Stimulated activated naive B cell treated with anti-CD40 and anti-IgM and Interleukin-4, amounts not matched to agents 10 μg/mL and 1 μg/mL and 100 μg/mL, for 72 hours (primary cell): ENCODE data around the gene PRPH.
"Not testable (repeated sequence)": the region's sequence is repeated elsewhere in the genome, so short reads cannot be mapped to it uniquely, and the experiment has no call there.

Experiments used
- ATAC-seq, 2 donors: fragments of 150-1000 bp; cut with Tn5 transposase; replicated peaks; 2 replicates each; pipeline ENCODE4 v1.10.0; 2021; ENCODE audit warnings: moderate library complexity in 1 of 2
- DNase-seq: peaks from one replicate; pipeline ENCODE4 v3.0.0; 2021
- H3K27ac Mint-ChIP-seq: one replicate; pipeline ENCODE4 v1.8.0; 2022; ENCODE audit warnings: mild to moderate bottlenecking, mixed read lengths
- H3K27me3 Mint-ChIP-seq, 2 donors: one replicate each; pipeline ENCODE4 v1.8.0; 2022; ENCODE audit warnings: mixed read lengths in 2 of 2
- H3K36me3 Mint-ChIP-seq, 2 donors: one replicate each; pipeline ENCODE4 v1.8.0; 2022; ENCODE audit warnings: mixed read lengths in 2 of 2, mild to moderate bottlenecking in 1 of 2
- H3K4me1 Mint-ChIP-seq, 2 donors: one replicate each; pipeline ENCODE4 v1.8.0; 2022; ENCODE audit warnings: mixed read lengths in 2 of 2, mild to moderate bottlenecking in 1 of 2
- H3K4me3 Mint-ChIP-seq, 2 donors: one replicate each; pipeline ENCODE4 v1.8.0; 2022; ENCODE audit warnings: mild to moderate bottlenecking in 2 of 2, mixed read lengths in 2 of 2, moderate library complexity in 1 of 2
- H3K9me3 Mint-ChIP-seq, 2 donors: one replicate each; pipeline ENCODE4 v1.8.0; 2022; ENCODE audit warnings: mixed read lengths in 2 of 2, mild to moderate bottlenecking in 1 of 2

The PRPH gene

GRCh38 chr12:49264873-49265792 is 29.8 kb upstream of the PRPH start, which contains the start of gene TUBA1C:
Gene TUBA1C (plus strand): TSS chr12:49265082. CDS start chr12:49265182, 100 bp downstream.
- Mint-ChIP-seq H3K27me3 (no peaks in the 10 kb centered on the region), H3K9me3 (peaks cover 0 to 4% of the 10 kb centered on the region in 2 donors), H3K36me3 (peaks cover 8 to 32% of the 10 kb centered on the region in 2 donors), H3K4me1 (peaks cover 13 to 46% of the 10 kb centered on the region in 2 donors), H3K4me3 (peak within 1 kb of the TSS; percentile 91 to 94), H3K27ac (peak within 1 kb of the TSS; percentile 97)
- DNase-seq (peak; percentile 92), ATAC-seq (peak; percentile 90 to 94)

GRCh38 chr12:49269191-49269590 is 25.8 kb upstream of the PRPH start:
- not testable (repeated sequence) for H3K27ac Mint-ChIP-seq, H3K9me3 Mint-ChIP-seq, DNase-seq, H3K27me3 Mint-ChIP-seq, ATAC-seq
- H3K4me3 Mint-ChIP-seq: peak overlapping the region in 1 of 2 donors; percentile 8
- peaks cover 14 to 47% of the 10 kb centered on the region in 2 donors for H3K36me3 Mint-ChIP-seq
- H3K4me1 Mint-ChIP-seq: peaks cover 8 to 33% of the 10 kb centered on the region in 2 donors

GRCh38 chr12:49272790-49273725 is 21.9 kb upstream of the PRPH start:
- ATAC-seq: no peak
- DNase-seq: no peak
- Mint-ChIP-seq H3K36me3 (peaks cover 16 to 38% of the 10 kb centered on the region in 2 donors), H3K4me3 (no peak overlapping the region), H3K27me3 (no peaks in the 10 kb centered on the region), H3K27ac (no peak overlapping the region), H3K4me1 (peaks cover 4 to 6% of the 10 kb centered on the region in 2 donors), H3K9me3 (no peaks in the 10 kb centered on the region)

DNA sequence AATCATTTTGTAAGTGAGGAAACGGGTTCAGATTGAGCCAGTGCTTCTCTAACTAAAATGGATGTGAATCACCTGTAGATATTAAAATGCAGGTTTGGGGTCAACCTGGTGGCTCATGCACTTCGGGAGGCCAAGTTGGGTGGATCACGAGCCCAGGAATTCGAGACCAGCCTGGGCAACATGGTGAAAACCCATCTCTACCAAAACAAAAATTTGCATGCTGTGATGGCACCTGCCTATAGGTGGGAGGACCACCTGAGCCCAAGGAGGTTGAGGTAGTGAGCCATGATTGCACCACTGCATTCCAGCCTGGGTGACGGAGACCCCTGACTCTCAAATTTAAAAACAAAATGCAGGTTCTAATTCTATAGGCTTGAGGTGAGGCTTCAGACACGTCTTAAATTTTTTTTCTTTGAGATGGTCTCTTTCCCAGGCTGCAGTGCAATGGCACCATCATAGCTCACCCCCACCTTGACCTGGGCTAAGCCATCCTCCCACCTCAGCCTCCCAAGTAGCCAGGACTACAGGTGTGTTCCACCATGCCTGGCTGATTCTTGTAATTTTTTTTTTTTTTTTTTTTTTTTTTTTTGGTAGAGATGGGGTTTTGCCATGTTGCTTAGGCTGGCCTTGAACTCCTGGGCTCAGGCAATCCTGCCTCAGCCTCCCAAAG is 21.1 kb upstream of the PRPH start:
- Mint-ChIP-seq H3K27ac (peak overlapping the region; percentile 25), H3K27me3 (no peaks in the 10 kb centered on the region), H3K36me3 (peaks cover 13 to 35% of the 10 kb centered on the region in 2 donors), H3K4me3 (no peak overlapping the region), H3K4me1 (peaks cover 0 to 2% of the 10 kb centered on the region in 2 donors), H3K9me3 (no peaks in the 10 kb centered on the region)
- ATAC-seq: no peak
- DNase-seq: no peak

DNA sequence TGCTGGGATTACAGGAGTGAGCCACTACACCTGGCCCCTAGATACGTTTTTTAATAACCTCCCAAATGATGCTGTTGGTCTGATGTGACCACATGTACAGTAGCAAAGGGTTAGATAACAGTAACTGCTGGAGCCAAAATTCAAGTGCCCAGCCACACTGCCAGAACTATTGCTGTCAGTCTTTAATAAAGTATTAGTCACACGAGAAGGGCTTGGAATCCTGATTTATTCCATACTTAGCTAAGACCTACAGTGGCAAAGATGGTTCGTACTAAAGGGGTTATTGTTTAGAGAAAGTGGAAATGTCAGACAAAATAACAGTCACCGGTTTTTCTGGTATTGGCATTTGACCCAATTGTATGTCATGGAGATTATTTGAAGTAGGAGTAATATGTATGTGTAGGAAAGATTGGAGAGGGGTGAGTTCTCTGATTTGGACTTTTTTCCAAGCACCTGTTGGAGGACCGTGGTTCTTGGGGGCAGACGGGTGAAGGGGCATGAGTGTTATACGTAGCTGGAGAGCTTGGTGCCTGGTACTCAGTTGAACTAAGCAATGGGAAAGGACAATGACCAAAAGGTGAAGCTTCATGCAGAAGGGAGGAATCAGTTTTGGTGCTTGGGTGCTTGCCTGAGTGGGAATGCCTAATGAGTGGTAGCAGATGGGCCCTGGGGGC is 20.4 kb upstream of the PRPH start:
- Mint-ChIP-seq H3K4me3 (no peak overlapping the region), H3K36me3 (peaks cover 10 to 29% of the 10 kb centered on the region in 2 donors), H3K4me1 (peaks cover 0 to 2% of the 10 kb centered on the region in 2 donors), H3K27me3 (peaks cover 0 to 4% of the 10 kb centered on the region in 2 donors), H3K9me3 (no peaks in the 10 kb centered on the region), H3K27ac (no peak overlapping the region)
- ATAC-seq (no peak), DNase-seq (no peak)

DNA sequence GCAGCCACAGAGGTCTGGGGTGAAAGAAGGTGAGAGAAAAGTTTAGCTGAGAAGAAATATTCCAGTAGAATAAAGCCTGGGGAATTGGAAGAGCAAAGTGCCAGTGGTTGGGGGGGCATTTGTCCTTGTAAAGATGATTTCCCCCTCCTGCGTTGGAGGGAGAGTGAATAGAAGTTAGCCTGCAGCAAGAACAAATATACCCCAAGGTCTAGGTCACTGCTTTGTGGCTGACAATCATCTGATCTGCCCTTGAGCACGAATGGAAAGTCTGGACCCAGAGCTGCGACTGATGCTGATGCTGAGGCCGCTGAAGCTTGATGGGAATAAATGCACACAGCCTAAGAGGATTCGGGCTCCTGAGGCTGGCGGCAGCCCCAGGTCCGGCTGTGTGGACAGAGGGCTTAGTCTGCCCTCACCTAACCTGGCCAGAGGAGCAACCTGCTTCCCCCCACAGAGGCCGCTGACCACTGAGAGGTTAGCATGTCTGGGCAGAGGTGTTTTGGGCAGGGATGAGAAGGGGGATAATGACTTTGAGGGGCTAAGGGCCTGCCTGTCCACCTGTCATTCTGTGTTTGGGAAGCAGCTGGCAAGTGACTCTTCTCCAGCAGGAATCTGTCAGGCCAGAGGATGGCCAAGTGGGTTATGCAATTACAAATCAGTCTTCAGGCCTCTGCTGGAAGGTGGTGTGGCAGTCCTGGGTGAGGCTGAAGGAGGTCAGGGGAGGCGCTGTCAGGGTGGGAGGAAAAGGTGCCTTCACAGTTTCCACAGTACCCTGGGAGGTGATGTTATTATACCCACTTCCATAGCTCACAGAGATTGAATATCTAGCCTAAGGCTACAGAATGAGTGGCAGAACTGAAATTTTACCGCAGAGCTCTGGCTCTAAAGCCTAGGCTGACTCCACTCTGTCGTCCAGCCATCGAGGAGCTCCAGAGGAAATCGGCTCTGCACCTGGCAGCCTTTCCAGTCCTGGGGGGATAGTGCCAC is 18.4 kb upstream of the PRPH start:
- ATAC-seq (no peak), DNase-seq (no peak)
- peak overlapping the region; percentile 5 for H3K27ac Mint-ChIP-seq
- no peaks in the 10 kb centered on the region for H3K9me3 Mint-ChIP-seq
- no peak overlapping the region for H3K4me3 Mint-ChIP-seq
- H3K27me3 Mint-ChIP-seq: peaks cover 0 to 9% of the 10 kb centered on the region in 2 donors
- H3K4me1 Mint-ChIP-seq: peaks cover 0 to 2% of the 10 kb centered on the region in 2 donors
- H3K36me3 Mint-ChIP-seq: peaks cover 10 to 18% of the 10 kb centered on the region in 2 donors

- no peak for ATAC-seq
- peaks cover 7 to 9% of the 10 kb centered on the region in 2 donors for H3K27me3 Mint-ChIP-seq
- peaks cover 0 to 2% of the 10 kb centered on the region in 2 donors for H3K4me1 Mint-ChIP-seq
- peaks cover 10 to 18% of the 10 kb centered on the region in 2 donors for H3K36me3 Mint-ChIP-seq
- DNase-seq: no peak
- no peaks in the 10 kb centered on the region for H3K9me3 Mint-ChIP-seq
- H3K4me3 Mint-ChIP-seq: no peak overlapping the region
- no peak overlapping the region for H3K27ac Mint-ChIP-seq
Observed at GRCh38 chr12:49277466-49277865, 17.5 kb upstream of the PRPH start.

GRCh38 chr12:49279706-49280159 is 15.2 kb upstream of the PRPH start:
- no peak for ATAC-seq
- no peak for DNase-seq
- Mint-ChIP-seq H3K4me1 (no peaks in the 10 kb centered on the region), H3K9me3 (no peaks in the 10 kb centered on the region), H3K4me3 (no peak overlapping the region), H3K27me3 (peaks cover 10 to 16% of the 10 kb centered on the region in 2 donors), H3K27ac (no peak overlapping the region), H3K36me3 (peaks cover under 1 to 1% of the 10 kb centered on the region in 2 donors)

- not testable (repeated sequence) for DNase-seq, H3K9me3 Mint-ChIP-seq, H3K4me1 Mint-ChIP-seq, H3K27ac Mint-ChIP-seq, ATAC-seq, H3K36me3 Mint-ChIP-seq, H3K4me3 Mint-ChIP-seq
- peaks cover 10 to 19% of the 10 kb centered on the region in 2 donors for H3K27me3 Mint-ChIP-seq
Observed at GRCh38 chr12:49280545-49280944, 14.4 kb upstream of the PRPH start.

- ATAC-seq (no peak), DNase-seq (no peak)
- H3K36me3 Mint-ChIP-seq: no peaks in the 10 kb centered on the region
- H3K4me3 Mint-ChIP-seq: no peak overlapping the region
- peaks cover 21 to 28% of the 10 kb centered on the region in 2 donors for H3K27me3 Mint-ChIP-seq
- H3K9me3 Mint-ChIP-seq: no peaks in the 10 kb centered on the region
- H3K4me1 Mint-ChIP-seq: no peaks in the 10 kb centered on the region
- H3K27ac Mint-ChIP-seq: no peak overlapping the region
Observed at GRCh38 chr12:49282302-49282701, 12.6 kb upstream of the PRPH start.

- H3K27ac Mint-ChIP-seq, H3K9me3 Mint-ChIP-seq, H3K4me3 Mint-ChIP-seq, ATAC-seq, H3K36me3 Mint-ChIP-seq, DNase-seq, H3K4me1 Mint-ChIP-seq: not testable (repeated sequence)
- peaks cover 26 to 31% of the 10 kb centered on the region in 2 donors for H3K27me3 Mint-ChIP-seq
Observed at GRCh38 chr12:49282740-49283375, 12.1 kb upstream of the PRPH start.
